ENCODE measurements around the gene KTN1.

DNA sequence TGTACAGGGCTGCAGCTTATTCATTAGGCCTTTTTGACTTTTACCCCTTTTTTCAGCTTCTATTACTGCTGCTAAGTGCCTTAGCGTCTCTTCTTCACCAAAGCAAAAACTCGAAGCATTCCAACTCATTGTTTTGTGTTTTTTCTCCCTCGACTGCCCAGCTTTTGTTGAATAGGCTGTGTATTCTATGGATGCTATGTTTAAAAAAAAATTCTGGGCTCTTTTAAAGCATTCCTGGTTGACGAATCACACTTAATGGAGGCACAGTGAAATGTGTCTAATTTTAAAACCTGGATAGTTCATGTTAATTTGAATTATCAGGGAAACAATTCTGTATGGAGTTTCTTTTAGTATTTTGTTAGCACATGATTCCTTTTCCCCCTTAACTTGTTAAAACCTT, 29.7 kb downstream of the KTN1 start:
- no peak for TF ChIP-seq GATA2 (IDR thresholded peaks at IDR 0.05; ENCODE audit: low read depth, low read length)
- TF ChIP-seq GATA3 (IDR thresholded peaks at IDR 0.05; ENCODE audit: low read depth, low read length), result no peak

All from SH-SY5Y (cell line).